A549 (cell line): ENCODE data around the gene SEL1L3.

Source experiments
- BHLHE40 ChIP-seq: IDR thresholded peaks from 2 replicates; pipeline ENCODE4 v1.6.1; 2012; ENCODE audit warnings: low read depth, low read length, inconsistent platforms
- CEBPB ChIP-seq, 2 experiments: fragments of >200 bp in 1 of 2; sonication (Bioruptor Twin) in 1 of 2; formaldehyde crosslinking in 1 of 2; IDR thresholded peaks; 2 replicates each; pipeline ENCODE4 v1.6.1; 2012 to 2016
- CHD2 ChIP-seq: fragments of 150-350 bp; IDR thresholded peaks from 2 replicates; pipeline ENCODE4 v1.6.1; 2014; ENCODE audit warnings: low read length; ENCODE audit not compliant: partially characterized antibody
- EHMT2 ChIP-seq: fragments of 200-600 bp; sonication (generic); IDR thresholded peaks from 2 replicates; pipeline ENCODE4 v1.6.1; 2016; ENCODE audit warnings: antibody characterized with exemption, low read depth, mild to moderate bottlenecking, moderate library complexity
- ESRRA ChIP-seq: fragments of 150-350 bp; IDR thresholded peaks from 2 replicates; pipeline ENCODE4 v1.6.1; 2014; ENCODE audit warnings: mild to moderate bottlenecking, low read length, borderline replicate concordance
- MAFK ChIP-seq: fragments of 450-650 bp; IDR thresholded peaks from 2 replicates; pipeline ENCODE4 v1.6.1; 2014; ENCODE audit not compliant: partially characterized antibody
- RFX5 ChIP-seq: fragments of 450-650 bp; IDR thresholded peaks from 2 replicates; pipeline ENCODE4 v1.7.1; 2014; ENCODE audit warnings: antibody characterized with exemption, mild to moderate bottlenecking, moderate library complexity
- TF ChIP-seq, protein P1 (sequence below): fragments of >200 bp; sonication (Bioruptor Twin); formaldehyde crosslinking; IDR thresholded peaks from 3 replicates; pipeline ENCODE4 v1.5.1; 2016
- TF ChIP-seq, protein P2 (sequence below): fragments of 450-650 bp; IDR thresholded peaks from 2 replicates; pipeline ENCODE4 v1.6.1; 2014; ENCODE audit warnings: antibody characterized with exemption
- TF ChIP-seq, protein P3 (sequence below): fragments of 200-600 bp; sonication (generic); IDR thresholded peaks from 2 replicates; pipeline ENCODE4 v1.6.1; 2016; ENCODE audit warnings: antibody characterized with exemption, mild to moderate bottlenecking, moderate library complexity
- TF ChIP-seq, protein P4 (sequence below): IDR thresholded peaks from 2 replicates; pipeline ENCODE4 v1.6.1; 2012

DNA sequence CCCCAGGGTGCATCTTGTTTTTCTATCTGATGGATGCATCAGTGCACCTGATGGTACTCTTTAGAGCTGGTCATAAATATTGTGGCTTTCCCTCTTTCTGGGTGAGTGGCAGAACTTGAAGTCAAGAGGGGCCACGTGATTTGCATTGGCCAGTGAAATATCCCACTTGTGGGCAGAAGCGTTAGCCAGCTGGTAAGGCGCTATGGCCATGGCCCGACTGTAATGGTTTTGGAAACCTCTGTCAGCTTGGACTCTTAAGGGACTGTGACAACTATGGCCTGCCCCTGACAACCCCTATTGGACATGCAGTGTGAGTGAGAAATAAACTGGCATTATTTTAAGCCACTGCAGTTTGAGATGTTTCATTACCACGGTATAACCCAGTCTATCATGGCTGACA is 72.8 kb downstream of the SEL1L3 start:
- no peak for TF ChIP-seq CEBPB (IDR thresholded peaks at IDR 0.05)
- TF ChIP-seq, protein P1, sequence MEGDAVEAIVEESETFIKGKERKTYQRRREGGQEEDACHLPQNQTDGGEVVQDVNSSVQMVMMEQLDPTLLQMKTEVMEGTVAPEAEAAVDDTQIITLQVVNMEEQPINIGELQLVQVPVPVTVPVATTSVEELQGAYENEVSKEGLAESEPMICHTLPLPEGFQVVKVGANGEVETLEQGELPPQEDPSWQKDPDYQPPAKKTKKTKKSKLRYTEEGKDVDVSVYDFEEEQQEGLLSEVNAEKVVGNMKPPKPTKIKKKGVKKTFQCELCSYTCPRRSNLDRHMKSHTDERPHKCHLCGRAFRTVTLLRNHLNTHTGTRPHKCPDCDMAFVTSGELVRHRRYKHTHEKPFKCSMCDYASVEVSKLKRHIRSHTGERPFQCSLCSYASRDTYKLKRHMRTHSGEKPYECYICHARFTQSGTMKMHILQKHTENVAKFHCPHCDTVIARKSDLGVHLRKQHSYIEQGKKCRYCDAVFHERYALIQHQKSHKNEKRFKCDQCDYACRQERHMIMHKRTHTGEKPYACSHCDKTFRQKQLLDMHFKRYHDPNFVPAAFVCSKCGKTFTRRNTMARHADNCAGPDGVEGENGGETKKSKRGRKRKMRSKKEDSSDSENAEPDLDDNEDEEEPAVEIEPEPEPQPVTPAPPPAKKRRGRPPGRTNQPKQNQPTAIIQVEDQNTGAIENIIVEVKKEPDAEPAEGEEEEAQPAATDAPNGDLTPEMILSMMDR = no peak
- TF ChIP-seq ESRRA = no peak
- no peak for TF ChIP-seq CHD2
- TF ChIP-seq, protein P2, sequence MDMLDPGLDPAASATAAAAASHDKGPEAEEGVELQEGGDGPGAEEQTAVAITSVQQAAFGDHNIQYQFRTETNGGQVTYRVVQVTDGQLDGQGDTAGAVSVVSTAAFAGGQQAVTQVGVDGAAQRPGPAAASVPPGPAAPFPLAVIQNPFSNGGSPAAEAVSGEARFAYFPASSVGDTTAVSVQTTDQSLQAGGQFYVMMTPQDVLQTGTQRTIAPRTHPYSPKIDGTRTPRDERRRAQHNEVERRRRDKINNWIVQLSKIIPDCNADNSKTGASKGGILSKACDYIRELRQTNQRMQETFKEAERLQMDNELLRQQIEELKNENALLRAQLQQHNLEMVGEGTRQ = no peak
- no peak for TF ChIP-seq EHMT2
- TF ChIP-seq BHLHE40 = no peak
- no peak for TF ChIP-seq MAFK
- TF ChIP-seq, protein P3, sequence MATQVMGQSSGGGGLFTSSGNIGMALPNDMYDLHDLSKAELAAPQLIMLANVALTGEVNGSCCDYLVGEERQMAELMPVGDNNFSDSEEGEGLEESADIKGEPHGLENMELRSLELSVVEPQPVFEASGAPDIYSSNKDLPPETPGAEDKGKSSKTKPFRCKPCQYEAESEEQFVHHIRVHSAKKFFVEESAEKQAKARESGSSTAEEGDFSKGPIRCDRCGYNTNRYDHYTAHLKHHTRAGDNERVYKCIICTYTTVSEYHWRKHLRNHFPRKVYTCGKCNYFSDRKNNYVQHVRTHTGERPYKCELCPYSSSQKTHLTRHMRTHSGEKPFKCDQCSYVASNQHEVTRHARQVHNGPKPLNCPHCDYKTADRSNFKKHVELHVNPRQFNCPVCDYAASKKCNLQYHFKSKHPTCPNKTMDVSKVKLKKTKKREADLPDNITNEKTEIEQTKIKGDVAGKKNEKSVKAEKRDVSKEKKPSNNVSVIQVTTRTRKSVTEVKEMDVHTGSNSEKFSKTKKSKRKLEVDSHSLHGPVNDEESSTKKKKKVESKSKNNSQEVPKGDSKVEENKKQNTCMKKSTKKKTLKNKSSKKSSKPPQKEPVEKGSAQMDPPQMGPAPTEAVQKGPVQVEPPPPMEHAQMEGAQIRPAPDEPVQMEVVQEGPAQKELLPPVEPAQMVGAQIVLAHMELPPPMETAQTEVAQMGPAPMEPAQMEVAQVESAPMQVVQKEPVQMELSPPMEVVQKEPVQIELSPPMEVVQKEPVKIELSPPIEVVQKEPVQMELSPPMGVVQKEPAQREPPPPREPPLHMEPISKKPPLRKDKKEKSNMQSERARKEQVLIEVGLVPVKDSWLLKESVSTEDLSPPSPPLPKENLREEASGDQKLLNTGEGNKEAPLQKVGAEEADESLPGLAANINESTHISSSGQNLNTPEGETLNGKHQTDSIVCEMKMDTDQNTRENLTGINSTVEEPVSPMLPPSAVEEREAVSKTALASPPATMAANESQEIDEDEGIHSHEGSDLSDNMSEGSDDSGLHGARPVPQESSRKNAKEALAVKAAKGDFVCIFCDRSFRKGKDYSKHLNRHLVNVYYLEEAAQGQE = no peak
- TF ChIP-seq, protein P4, sequence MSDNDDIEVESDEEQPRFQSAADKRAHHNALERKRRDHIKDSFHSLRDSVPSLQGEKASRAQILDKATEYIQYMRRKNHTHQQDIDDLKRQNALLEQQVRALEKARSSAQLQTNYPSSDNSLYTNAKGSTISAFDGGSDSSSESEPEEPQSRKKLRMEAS = no peak
- TF ChIP-seq RFX5 = no peak
